Astrocyte of the cerebellum (primary cell): ENCODE data around the gene ST6GALNAC5.
"Not testable (repeated sequence)": the region's sequence is repeated elsewhere in the genome, so short reads cannot be mapped to it uniquely, and the experiment has no call there.

Experiments used
- DNase-seq: peaks from one replicate; pipeline ENCODE4 v3.0.0-alpha.2; 2011; ENCODE audit warnings: low read depth
- H3K4me3 ChIP-seq: 2 replicates; pipeline ENCODE4 v1.5.1; 2011; ENCODE audit warnings: mild to moderate bottlenecking, low read depth, low read length, moderate library complexity
- CTCF ChIP-seq: IDR thresholded peaks from 2 replicates; pipeline ENCODE4 v1.5.1; 2012; ENCODE audit warnings: low read length, low read depth, moderate library complexity, mild to moderate bottlenecking; ENCODE audit errors: missing control alignments
- in situ Hi-C: cut with HindIII; loops from 2 replicates; pipeline ENCODE4 v1.10.0; 2017; ENCODE audit warnings: low sequenced_read_pairs

Gene ST6GALNAC5

GRCh38 chr1:76961820-76962207 is 94.5 kb downstream of the ST6GALNAC5 start:
- TF ChIP-seq CTCF, result no peak
- H3K4me3 ChIP-seq, result no peak overlapping the region
- in situ Hi-C loops, result no loop called here
- DNase-seq, result no peak

GRCh38 chr1:76981267-76981666 is 114.0 kb downstream of the ST6GALNAC5 start:
- DNase-seq, H3K4me3 ChIP-seq, in situ Hi-C loops: not testable (repeated sequence)

GRCh38 chr1:76989976-76990375 is 122.7 kb downstream of the ST6GALNAC5 start:
- H3K4me3 ChIP-seq, result no peak overlapping the region
- in situ Hi-C loops, result no loop called here
- TF ChIP-seq CTCF, result no peak

GRCh38 chr1:76993036-76993435 is 125.8 kb downstream of the ST6GALNAC5 start:
- in situ Hi-C loops, result no loop called here
- TF ChIP-seq CTCF, result no peak
- DNase-seq, result no peak
- no peak overlapping the region for H3K4me3 ChIP-seq

More at GRCh38 chr1:76989976-76990375, 122.7 kb downstream of the ST6GALNAC5 start:
- DNase-seq, result no peak

- in situ Hi-C loops, result no loop called here
- no peak overlapping the region for H3K4me3 ChIP-seq
- TF ChIP-seq CTCF, result no peak
- DNase-seq, result peak; percentile 65
These were observed 131.4 kb downstream of the ST6GALNAC5 start for GRCh38 chr1:76998582-76999223.

- TF ChIP-seq CTCF, result no peak
- H3K4me3 ChIP-seq, result no peak overlapping the region
- in situ Hi-C loops, result no loop called here
- no peak for DNase-seq
These were observed 140.4 kb downstream of the ST6GALNAC5 start for GRCh38 chr1:77007675-77008074.

- no peak for TF ChIP-seq CTCF
- no peak overlapping the region for H3K4me3 ChIP-seq
- DNase-seq, result no peak
- in situ Hi-C loops, result no loop called here
These were observed 143.7 kb downstream of the ST6GALNAC5 start for GRCh38 chr1:77010937-77011336.
